Gastrocnemius medialis (tissue), 4 donors: ENCODE data around the gene MAN2A1.

Experiments used
- POLR2A ChIP-seq, 2 donors: fragments of 450-650 bp; IDR thresholded peaks; one replicate each; pipeline ENCODE4 v1.6.1; 2017; ENCODE audit warnings: antibody characterized with exemption in 2 of 2, mild to moderate bottlenecking in 2 of 2, moderate library complexity in 2 of 2
- TF ChIP-seq, protein P1 (sequence below), 5 experiments: fragments of 450-650 bp in 3 of 5; fragments of 200-600 bp in 2 of 5; sonication (generic) in 2 of 5; IDR thresholded peaks in 4 of 5; conservative IDR thresholded peaks in 1 of 5; 1 replicate in 4 of 5; 2 replicates in 1 of 5; pipeline ENCODE4 v1.5.1; 2016 to 2019; ENCODE audit warnings: antibody characterized with exemption in 5 of 5, mild to moderate bottlenecking in 3 of 5, moderate library complexity in 3 of 5

DNA sequence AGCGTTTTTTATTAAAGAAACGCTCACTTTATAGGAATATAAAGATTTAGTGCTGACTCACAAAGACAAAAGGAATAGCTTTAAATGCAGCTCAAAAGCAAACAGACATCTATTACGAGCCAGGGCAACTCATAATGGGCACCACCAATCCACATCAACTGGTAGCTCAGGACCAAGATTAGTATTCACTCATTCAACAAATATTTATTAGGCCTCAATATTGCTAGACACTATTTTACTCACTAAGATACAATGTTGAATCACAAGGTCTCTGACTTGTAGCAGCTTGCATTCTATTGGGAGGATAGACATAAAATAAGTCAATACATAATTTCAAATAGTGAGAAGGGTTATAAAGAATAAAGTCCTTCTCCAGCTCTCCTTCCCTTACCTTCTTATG, 8.0 kb upstream of the MAN2A1 start:
- TF ChIP-seq, protein P1, sequence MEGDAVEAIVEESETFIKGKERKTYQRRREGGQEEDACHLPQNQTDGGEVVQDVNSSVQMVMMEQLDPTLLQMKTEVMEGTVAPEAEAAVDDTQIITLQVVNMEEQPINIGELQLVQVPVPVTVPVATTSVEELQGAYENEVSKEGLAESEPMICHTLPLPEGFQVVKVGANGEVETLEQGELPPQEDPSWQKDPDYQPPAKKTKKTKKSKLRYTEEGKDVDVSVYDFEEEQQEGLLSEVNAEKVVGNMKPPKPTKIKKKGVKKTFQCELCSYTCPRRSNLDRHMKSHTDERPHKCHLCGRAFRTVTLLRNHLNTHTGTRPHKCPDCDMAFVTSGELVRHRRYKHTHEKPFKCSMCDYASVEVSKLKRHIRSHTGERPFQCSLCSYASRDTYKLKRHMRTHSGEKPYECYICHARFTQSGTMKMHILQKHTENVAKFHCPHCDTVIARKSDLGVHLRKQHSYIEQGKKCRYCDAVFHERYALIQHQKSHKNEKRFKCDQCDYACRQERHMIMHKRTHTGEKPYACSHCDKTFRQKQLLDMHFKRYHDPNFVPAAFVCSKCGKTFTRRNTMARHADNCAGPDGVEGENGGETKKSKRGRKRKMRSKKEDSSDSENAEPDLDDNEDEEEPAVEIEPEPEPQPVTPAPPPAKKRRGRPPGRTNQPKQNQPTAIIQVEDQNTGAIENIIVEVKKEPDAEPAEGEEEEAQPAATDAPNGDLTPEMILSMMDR (IDR thresholded peaks at IDR 0.05 in 4 of 5, conservative IDR thresholded peaks at IDR 0.05 in 1 of 5): no peak
- TF ChIP-seq POLR2A (IDR thresholded peaks at IDR 0.05): no peak
